ENCODE results near the gene PRSS35. TPM values are rescaled to one million over a fixed set of nuclear protein-coding genes. Genes with fewer than 3 reads are reported as not detected.

Gene PRSS35
- total RNA-seq (under 1 TPM in 2 of 4 donors, not detected in 2; 0.36 to 0.55 TPM), polyA plus RNA-seq (under 1 TPM in 1 of 3 donors, not detected in 2; 0.09 TPM)

GRCh38 chr6:83511901-83512681 lies at the start of gene PRSS35:
TSS of gene PRSS35 (plus strand) at chr6:83512534. CDS start at chr6:83523442, 10,908 bp downstream.
- Histone ChIP-seq H3K4me3 (peak within 1 kb of the TSS; percentile 18 to 51 (median 44)), H3K36me3 (no peaks in the 10 kb centered on the region), H3K9me3 (no peaks in the 10 kb centered on the region), H3K27ac (peak within 1 kb of the TSS in 2 of 4 donors; percentile 43 to 48), H3K27me3 (no peaks in the 10 kb centered on the region), H3K4me1 (peaks cover 0 to 14% (median 10%) of the 10 kb centered on the region in 4 donors)
- intact Hi-C loops (cut with DNase I), result loop anchor here (10.0 kb wide), 1 partner anchor 447 kb away; the partner anchor contains the start of genes DOP1A and UBE3D
- 2% methylated on average over 38 of the region's 38 CpGs for WGBS, 2 donors
- no peak for DNase-seq
- no peak for TF ChIP-seq POLR2A (IDR thresholded peaks at IDR 0.05)
- TF ChIP-seq CTCF (IDR thresholded peaks at IDR 0.05), result peak in 2 of 4 experiments; percentile 49 to 55

- WGBS, 2 donors, result 3 to 46% methylated on average over 2 of the region's 2 CpGs
- Histone ChIP-seq H3K27ac (no peak overlapping the region), H3K4me3 (no peak overlapping the region), H3K9me3 (no peaks in the 10 kb centered on the region), H3K4me1 (no peaks in the 10 kb centered on the region), H3K36me3 (no peaks in the 10 kb centered on the region), H3K27me3 (no peaks in the 10 kb centered on the region)
- intact Hi-C loops (cut with DNase I), result no loop called here
- DNase-seq, result no peak
- no peak for TF ChIP-seq POLR2AphosphoS5 (IDR thresholded peaks at IDR 0.05)
- TF ChIP-seq CTCF (IDR thresholded peaks at IDR 0.05), result no peak
- no peak for TF ChIP-seq EP300 (IDR thresholded peaks at IDR 0.05)
- TF ChIP-seq POLR2A (IDR thresholded peaks at IDR 0.05), result no peak
Observed at GRCh38 chr6:83463886-83464285, 48.4 kb upstream of the PRSS35 start.

- Histone ChIP-seq H3K9me3 (no peaks in the 10 kb centered on the region), H3K27me3 (no peaks in the 10 kb centered on the region), H3K27ac (no peak overlapping the region), H3K36me3 (no peaks in the 10 kb centered on the region), H3K4me1 (no peaks in the 10 kb centered on the region), H3K4me3 (no peak overlapping the region)
- DNase-seq, result no peak
- no peak for TF ChIP-seq POLR2AphosphoS5 (IDR thresholded peaks at IDR 0.05)
- no peak for TF ChIP-seq POLR2A (IDR thresholded peaks at IDR 0.05)
- TF ChIP-seq CTCF (IDR thresholded peaks at IDR 0.05), result no peak
- 23 to 75% methylated on average over 5 of the region's 5 CpGs for WGBS, 2 donors
- intact Hi-C loops (cut with DNase I), result no loop called here
Observed at GRCh38 chr6:83464381-83465140, 47.8 kb upstream of the PRSS35 start.

- intact Hi-C loops (cut with DNase I), result no loop called here
- Histone ChIP-seq H3K36me3 (no peaks in the 10 kb centered on the region), H3K27me3 (no peaks in the 10 kb centered on the region), H3K4me3 (no peak overlapping the region), H3K4me1 (no peaks in the 10 kb centered on the region), H3K9me3 (no peaks in the 10 kb centered on the region), H3K27ac (no peak overlapping the region)
- 87 to 92% methylated on average over 6 of the region's 6 CpGs for WGBS, 2 donors
- DNase-seq, result no peak
- TF ChIP-seq POLR2AphosphoS5 (IDR thresholded peaks at IDR 0.05), result no peak
- TF ChIP-seq CTCF (IDR thresholded peaks at IDR 0.05), result no peak
- TF ChIP-seq POLR2A (IDR thresholded peaks at IDR 0.05), result no peak
- no peak for TF ChIP-seq EP300 (IDR thresholded peaks at IDR 0.05)
Observed at GRCh38 chr6:83466328-83466727, 46.0 kb upstream of the PRSS35 start.
